HG03066 (cell line): ENCODE results near the gene LGALS4.
A peak's percentile ranks its signal among the peaks of the same experiment; 100 is the strongest.
"Not testable (repeated sequence)": the region's sequence is repeated elsewhere in the genome, so short reads cannot be mapped to it uniquely, and the experiment has no call there.

Experiments used
- ATAC-seq: cut with Tn5 transposase; IDR thresholded peaks from one replicate; pipeline ENCODE4 v1.9.1; 2021; ENCODE audit warnings: low read depth; ENCODE audit not compliant: unreplicated experiment

The LGALS4 gene

DNA sequence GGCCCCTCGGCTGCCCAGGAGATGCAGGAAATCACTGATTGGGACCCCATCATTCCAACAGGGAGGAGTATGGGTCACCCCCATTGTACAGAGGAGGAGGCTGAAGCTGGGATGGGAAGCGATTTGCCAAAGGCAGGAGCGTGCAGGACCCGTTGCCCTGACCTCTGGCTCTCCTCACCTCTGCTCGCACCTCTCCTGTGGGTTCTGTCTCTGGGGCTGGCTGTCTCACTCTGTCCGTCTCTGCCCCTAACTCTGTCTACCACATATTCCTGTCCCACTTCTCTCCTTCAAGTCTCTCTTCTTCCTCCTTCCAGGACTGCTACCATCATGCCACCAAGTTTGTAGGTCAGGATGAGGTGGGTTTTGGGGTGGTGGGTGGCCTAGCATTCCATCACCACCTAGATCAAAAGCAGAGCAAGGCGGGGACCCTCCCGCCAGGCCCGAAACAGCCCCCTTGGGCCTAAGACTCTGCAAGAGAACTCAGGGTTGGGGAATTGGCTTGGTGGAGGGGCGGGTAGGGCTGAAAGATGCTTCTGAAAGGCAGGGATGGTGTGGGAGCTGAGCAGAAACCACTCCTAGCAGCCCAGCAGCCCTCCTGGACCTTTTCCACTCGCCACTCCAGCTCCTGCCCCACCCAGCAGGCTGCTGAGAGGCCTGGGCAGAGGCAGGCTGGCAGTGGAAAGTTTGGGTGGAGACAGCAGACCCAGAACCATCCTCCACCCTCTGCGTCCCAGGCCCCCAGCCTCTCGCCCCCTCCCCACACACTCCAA, 38.4 kb downstream of the LGALS4 start:
- no peak for ATAC-seq

DNA sequence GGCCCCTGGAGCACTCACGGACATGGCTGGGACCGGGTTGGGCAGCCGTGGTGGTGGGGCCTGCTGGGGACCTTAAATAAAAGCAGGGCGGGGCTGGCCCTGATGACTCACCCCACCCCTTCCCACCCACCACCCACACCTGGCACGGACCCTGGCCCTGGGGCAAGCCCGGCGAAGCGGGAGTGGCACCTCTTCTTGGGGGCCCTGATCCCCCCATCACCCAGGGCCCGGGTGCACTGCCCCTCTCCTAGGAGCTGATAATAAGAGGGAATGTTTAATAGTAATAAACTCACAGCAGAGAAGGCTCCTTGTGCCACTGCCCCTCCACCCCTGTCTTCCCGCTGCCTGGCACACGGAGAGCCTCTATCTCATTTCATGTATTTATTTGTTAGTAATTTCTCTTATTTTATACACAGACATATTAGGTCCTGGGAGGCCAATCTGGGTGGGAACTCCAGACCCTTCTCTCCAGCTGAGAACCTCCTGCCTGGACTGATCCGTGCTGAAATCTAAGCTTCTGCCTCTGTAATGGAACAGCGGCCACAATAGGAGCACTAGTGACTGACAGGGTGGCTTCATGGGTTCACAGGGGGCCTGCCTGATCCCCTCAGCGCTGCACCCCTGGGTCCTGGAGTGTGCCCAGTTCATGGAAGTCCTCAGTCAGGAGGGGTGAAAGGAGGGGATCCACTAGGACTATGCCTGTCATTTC, 39.1 kb downstream of the LGALS4 start, which contains the start of gene LGALS7:
LGALS7 (minus strand) TSS at position 49 of the 709 bp plus-strand sequence; CDS start at position 24, 25 bp downstream.
- ATAC-seq, result no peak

DNA sequence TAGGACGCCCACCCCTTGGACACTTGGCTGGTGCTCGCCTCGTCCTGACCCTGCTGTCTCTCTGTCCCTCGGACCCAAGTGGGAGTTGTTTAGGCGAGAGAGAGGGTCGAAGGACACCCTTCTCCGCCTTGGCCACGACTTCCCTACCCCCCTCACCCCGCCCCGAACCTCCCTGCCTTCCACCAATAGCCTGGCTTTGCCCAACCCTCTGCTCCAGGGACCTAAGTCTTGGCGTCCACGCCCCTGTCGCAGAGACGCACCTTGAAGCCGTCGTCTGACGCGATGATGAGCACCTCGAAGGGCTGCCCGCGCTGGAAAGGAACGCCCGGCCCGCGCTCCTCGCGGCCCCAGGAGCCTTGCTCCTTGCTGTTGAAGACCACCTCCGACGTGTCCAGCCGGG, 41.2 kb downstream of the LGALS4 start:
- not testable (repeated sequence) for ATAC-seq

DNA sequence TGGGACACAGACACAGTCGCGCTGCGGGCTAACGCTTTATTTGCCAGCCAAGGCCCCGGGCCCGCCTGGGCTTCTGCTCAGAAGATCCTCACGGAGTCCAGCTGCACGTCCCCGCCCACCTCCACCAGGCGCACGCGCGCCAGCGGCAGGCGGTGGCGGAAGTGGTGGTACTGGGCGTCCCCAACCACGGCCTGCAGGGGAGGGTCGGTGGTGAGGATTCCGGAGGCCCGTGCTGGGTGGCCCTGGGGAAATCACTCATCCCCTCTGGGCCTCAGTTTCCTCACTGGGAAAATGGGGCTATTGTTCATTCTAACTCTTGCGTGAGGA, 41.8 kb downstream of the LGALS4 start:
- ATAC-seq, result not testable (repeated sequence)

DNA sequence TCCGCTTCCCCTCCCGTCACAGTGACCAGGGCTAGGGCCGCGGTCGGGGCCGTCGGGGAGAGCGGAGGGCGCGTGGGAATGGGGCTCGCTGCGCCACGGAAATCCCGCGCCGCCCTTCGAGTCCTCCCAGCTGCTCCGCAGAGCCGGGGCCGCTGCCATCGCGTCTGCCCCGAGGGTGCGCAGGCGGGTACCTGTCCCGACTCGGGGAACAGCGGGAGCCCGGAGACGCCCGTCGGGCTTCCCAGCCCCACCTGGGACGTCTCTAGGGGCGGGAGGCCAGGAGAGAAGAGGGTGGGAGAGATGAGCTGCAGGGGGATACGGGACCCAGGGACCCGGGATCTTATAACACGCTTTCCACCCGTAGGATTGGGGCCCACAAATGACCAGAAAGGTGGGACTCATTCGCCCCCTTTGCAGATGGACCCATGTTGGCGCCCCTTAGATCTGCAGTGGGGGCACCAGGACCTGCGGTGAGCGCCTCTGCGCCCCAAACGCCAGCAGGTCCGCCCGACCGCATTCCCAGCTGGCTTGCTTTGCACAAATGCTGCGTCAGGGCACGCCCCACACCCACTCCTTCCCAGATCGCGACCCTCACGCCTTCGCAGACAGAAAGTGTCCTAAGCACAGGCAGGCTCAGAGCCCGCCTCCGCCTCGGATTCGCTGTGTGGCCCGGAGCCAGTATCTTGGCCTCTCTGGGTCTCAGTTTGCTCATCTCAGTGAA, 42.4 kb downstream of the LGALS4 start:
- ATAC-seq, result not testable (repeated sequence)

DNA sequence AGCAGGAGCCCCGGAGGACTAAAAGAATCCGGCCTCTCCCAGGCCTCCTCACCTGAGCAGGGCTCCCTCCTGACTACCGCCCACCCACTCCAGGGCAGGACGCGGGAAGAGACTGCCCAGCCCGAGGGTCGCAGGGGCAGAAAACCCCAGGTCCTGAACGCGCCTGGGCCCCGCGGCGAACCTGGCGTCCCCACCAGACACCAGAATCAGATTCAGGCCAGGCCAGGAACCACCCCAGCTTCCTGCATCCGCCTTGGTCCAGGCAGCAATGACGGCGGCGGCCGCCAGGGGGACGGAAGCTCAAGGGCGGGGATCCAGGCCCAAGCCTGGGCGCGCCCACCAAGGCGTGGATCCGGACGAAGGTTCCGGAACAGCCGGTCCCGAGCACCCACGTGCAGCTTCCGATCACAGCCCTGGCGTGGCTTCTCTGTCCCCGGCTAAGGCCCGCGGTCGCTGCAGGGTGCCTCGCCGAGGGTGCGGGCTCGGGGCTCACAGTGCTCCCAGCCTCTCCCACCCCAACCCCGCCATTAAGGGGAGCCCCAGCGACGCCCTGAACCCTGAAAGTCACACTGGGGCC, 43.0 kb downstream of the LGALS4 start:
- peak; percentile 62 for ATAC-seq

DNA sequence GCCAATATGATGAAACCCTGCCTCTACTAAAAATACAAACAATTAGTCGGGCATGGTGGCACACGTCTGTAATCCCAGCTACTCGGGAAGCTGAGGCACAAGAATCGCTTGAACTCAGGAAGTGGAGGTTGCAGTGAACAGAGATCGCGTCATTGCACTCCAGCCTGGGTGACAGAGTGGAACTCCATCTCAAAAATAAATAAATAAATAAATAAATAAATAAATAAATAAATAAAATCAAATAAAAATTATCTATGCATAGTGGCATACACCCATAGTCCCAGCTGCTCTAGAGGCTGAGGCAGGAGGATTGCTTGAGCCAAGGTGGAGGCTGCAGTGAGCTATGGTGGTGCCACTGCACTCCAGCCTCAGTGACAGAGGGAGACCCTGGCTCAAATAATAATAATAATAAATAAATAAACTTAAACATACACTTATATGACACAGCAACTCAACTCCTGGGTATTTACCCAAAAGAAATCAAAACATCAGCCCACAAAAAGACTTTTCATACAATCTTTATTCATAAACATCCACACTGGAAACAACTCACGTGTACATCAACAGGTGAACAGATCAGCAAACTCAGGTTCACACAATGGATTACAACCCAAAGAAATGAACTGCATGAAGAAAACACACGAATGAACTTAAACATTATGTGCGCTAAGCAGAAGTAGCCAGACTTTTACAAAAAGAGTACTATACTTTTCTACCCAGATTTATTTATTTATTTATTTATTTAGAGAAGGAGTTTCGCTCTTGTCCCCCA, 46.3 kb downstream of the LGALS4 start:
- ATAC-seq, result no peak

DNA sequence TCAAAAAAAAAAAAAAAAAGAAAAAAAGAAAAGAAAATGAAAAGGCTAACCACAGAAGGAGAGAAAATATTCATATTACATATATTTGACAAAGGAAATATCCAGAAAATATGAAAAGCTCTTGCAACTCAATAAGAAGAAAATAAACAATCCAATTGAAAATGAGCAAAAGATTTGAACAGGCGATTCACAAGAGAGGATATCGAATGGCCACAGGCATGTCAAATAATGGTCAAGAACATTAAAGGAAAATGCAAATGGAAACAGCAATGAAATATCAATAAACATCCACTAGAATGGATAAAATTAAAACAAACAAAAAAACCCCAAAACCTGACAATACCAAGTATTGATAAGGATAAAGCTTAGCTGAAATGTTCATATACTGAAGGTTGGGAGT, 47.5 kb downstream of the LGALS4 start:
- no peak for ATAC-seq

DNA sequence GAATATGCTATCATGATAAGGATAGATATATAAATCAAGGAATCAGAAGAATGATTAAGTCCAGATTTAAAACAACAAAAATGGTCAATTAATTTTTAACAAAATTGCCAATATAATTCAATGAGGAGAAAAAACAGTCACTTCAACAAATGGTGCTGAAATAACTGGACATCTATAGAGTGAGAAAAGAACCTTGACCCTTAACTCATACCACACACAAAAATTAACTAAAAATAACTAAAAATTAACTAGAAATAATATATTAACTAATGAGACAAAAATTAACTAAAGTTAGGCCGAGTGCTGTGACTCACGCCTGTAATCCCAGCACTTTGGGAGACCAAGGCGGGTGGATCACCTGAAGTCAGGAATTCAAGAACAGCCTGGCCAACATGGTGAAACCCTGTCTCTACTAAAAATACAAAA, 48.9 kb downstream of the LGALS4 start:
- ATAC-seq, result no peak

DNA sequence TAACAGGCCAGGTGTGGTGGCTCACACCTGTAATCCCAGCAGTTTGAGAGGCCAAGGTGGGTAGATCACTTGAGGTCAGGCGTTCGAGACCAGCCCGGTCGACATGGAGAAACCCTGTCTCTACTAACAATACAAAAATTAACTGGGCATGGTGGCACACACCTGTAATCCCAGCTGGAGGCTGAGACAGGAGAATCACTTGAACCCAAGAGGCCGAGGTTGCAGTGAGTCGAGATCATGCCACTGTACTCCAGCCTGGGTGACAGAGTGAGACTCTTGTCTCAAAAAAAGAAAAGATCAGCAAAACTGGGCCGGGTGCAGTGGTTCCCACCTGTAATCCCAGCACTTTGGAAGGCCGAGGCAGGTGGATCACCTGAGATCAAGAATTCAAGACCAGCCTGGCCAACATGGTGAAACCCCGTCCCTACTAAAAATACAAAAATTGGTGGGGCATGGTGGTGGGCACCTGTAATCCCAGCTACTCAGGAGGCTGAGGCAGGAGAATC, 50.8 kb downstream of the LGALS4 start:
- ATAC-seq, result not testable (repeated sequence)

DNA sequence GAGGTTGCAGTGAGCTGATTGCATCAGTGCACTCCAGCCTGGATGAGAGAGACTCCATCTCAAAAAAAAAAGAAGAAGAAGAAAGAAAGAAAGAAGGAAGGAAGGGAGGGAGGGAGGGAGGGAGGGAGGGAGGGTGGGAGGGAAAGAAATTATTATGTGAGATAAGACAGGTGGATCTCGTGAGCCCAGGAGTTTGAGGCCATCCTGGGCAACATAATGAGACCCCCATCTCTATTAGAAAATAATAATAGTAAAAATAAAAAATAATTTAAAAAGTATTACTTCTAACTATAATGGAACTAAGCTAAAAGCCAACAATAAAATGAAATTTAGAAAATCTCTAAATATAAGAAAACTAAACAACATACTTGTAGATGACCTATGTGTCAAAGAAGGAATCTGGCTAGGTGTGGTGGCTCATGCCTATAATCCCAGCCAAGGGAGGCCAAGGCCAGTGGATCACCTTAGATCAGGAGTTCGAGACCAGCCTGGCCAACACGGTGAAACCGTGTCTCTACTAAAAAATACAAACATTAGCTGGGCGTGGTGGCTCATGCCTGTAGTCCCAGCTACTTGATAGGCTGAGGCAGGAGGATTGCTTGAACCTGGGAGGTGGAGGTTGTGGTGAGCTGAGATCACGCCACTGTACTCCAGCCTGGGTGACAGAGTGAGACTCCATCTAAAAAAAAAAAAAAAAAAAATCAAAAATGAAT, 51.8 kb downstream of the LGALS4 start:
- ATAC-seq, result not testable (repeated sequence)

DNA sequence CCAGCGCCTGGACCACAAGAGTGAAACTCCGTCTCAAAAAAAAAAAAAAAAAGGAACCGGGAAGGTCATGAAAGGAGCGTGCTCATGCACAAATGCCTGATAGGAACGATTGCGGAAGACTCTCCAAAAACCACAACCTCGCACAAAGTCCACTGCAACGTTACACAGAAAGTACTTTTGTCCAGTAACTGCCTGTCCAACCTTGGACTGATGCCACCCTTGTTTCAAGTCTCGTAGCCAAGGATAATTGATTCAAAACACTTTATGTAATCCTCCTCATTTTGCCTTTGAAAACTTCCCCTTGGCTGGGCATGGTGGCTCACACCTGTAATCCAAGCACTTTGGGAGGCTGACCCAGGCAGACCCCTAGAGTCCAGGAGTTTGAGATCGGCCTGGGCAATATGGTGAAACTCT, 53.1 kb downstream of the LGALS4 start:
- ATAC-seq, result no peak

DNA sequence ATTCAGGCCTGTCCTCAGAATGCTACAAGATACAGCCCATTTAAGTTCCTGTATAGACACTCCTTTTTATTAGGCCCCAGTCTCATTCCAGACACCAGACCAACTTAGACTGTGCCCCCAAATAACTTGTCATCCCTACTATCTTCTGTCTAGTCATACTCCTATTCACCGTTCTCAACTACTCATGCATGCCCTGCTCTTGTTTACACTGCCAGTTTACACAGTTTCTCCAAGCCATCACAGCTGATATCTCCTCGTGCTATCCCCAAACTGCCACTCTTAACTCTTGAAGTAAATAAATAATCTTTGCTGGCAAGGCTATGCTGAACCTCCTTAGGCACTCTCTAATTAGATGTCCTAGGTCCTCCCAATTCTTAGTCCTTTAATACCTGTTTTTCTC, 58.5 kb downstream of the LGALS4 start:
- ATAC-seq, result not testable (repeated sequence)

DNA sequence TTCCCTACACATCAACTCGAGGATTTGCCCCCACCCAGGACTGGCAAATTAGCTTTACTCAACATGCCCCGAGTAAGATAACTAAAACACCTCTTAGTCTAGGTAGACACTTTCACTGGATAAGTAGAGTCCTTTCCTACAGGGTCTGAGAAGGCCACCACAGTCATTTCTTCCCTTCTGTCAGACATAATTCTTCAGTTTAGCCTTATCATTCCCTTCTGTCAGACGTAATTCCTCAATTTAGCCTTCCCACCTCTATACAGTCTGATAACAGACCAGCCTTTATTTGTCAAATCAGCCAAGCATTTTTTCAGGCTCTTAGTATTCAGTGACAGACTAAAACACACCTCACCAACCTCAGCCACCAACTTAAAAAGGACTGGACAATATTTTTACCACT, 59.0 kb downstream of the LGALS4 start:
- not testable (repeated sequence) for ATAC-seq
